ENCODE data around the gene SPTB.

Gene SPTB

GRCh38 chr14:64711039-64711438 is 168.7 kb downstream of the SPTB start:
- DNase-seq (ENCODE audit: low read depth in 2 of 2): no peak

GRCh38 chr14:64709126-64709525 is 170.6 kb downstream of the SPTB start:
- no peak for DNase-seq (ENCODE audit: low read depth in 2 of 2)

GRCh38 chr14:64708148-64709004 is 171.3 kb downstream of the SPTB start:
- DNase-seq (ENCODE audit: low read depth in 2 of 2): no peak

GRCh38 chr14:64707661-64708060 is 172.0 kb downstream of the SPTB start:
- DNase-seq (ENCODE audit: low read depth in 2 of 2): no peak

GRCh38 chr14:64706593-64707193 is 173.0 kb downstream of the SPTB start:
- no peak for DNase-seq (ENCODE audit: low read depth in 2 of 2)

- no peak for DNase-seq (ENCODE audit: low read depth in 2 of 2)
Observed at GRCh38 chr14:64706119-64706592, 173.6 kb downstream of the SPTB start.

- no peak for DNase-seq (ENCODE audit: low read depth in 2 of 2)
Observed at GRCh38 chr14:64705381-64706118, 174.2 kb downstream of the SPTB start.

GRCh38 chr14:64704743-64705380 is 174.8 kb downstream of the SPTB start:
- DNase-seq (ENCODE audit: low read depth in 2 of 2): no peak

- no peak for DNase-seq (ENCODE audit: low read depth in 2 of 2)
Observed at GRCh38 chr14:64704143-64704742, 175.5 kb downstream of the SPTB start, which contains the start of gene PLEKHG3. Gene PLEKHG3, plus strand, starts transcription at chr14:64704424. Its CDS starts 23,208 bp downstream, at chr14:64727632.

GRCh38 chr14:64703395-64704142 is 176.1 kb downstream of the SPTB start:
- DNase-seq (ENCODE audit: low read depth in 2 of 2): no peak

GRCh38 chr14:64702493-64703394 is 177.0 kb downstream of the SPTB start:
- DNase-seq (ENCODE audit: low read depth in 2 of 2): no peak

GRCh38 chr14:64701660-64702059 is 178.0 kb downstream of the SPTB start:
- DNase-seq (ENCODE audit: low read depth in 2 of 2): no peak

GRCh38 chr14:64700894-64701293 is 178.8 kb downstream of the SPTB start:
- no peak for DNase-seq (ENCODE audit: low read depth in 2 of 2)

- no peak for DNase-seq (ENCODE audit: low read depth in 2 of 2)
Observed at GRCh38 chr14:64700290-64700689, 179.4 kb downstream of the SPTB start.

GRCh38 chr14:64698903-64699302 is 180.8 kb downstream of the SPTB start:
- DNase-seq (ENCODE audit: low read depth in 2 of 2): no peak

GRCh38 chr14:64696355-64696857 is 183.3 kb downstream of the SPTB start:
- DNase-seq (ENCODE audit: low read depth in 2 of 2): no peak
